BLaER1 (cell line): Measurements from ENCODE around the gene HMSD.
A peak's percentile ranks its signal among the peaks of the same experiment; 100 is the strongest.

Source experiments
- H3K27ac ChIP-seq: shearing (Covaris generic); formaldehyde crosslinking; 2 replicates; pipeline ENCODE4 v1.8.1; 2022
- H3K27me3 ChIP-seq: shearing (Covaris generic); formaldehyde crosslinking; 2 replicates; pipeline ENCODE4 v1.8.1; 2022
- H3K36me3 ChIP-seq: shearing (Covaris generic); formaldehyde crosslinking; 2 replicates; pipeline ENCODE4 v1.8.1; 2022
- H3K4me1 ChIP-seq: shearing (Covaris generic); formaldehyde crosslinking; 2 replicates; pipeline ENCODE4 v1.8.1; 2022
- H3K4me2 ChIP-seq: shearing (Covaris generic); formaldehyde crosslinking; 2 replicates; pipeline ENCODE4 v1.8.1; 2022
- H3K4me3 ChIP-seq: shearing (Covaris generic); formaldehyde crosslinking; 2 replicates; pipeline ENCODE4 v1.8.1; 2022
- H3K9ac ChIP-seq: shearing (Covaris generic); formaldehyde crosslinking; 2 replicates; pipeline ENCODE4 v1.8.1; 2022
- H3K9me3 ChIP-seq: shearing (Covaris generic); formaldehyde crosslinking; 2 replicates; pipeline ENCODE4 v1.8.1; 2022
- H4K20me1 ChIP-seq: shearing (Covaris generic); formaldehyde crosslinking; 2 replicates; pipeline ENCODE4 v1.8.1; 2022
- Cebpa-rat ChIP-seq: shearing (Covaris generic); IDR thresholded peaks from 2 replicates; pipeline ENCODE4 v1.8.1; 2022

Gene HMSD

DNA sequence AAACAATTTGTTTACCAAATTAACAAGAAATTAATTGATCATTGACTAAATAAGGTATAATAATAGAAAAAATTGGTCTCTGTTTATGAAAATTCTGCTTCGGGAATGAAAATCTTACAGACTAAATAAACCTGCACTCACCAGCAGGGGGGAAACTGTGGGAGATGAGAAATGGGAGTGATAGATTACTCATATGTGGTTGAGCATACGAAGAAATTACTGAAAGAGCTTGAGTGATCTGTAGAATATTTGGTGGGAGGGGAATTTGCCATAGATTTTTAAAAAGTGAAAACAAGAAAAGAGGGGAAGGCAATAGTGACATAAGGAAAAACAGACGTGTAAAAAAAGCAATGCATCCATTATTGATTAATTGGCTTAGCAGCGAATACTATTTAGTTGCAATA is 2.2 kb downstream of the HMSD start:
- no peak overlapping the region for H3K27ac ChIP-seq
- no peaks in the 10 kb centered on the region for H3K27me3 ChIP-seq
- no peaks in the 10 kb centered on the region for H4K20me1 ChIP-seq
- H3K4me2 ChIP-seq, result no peak overlapping the region
- H3K4me1 ChIP-seq, result no peaks in the 10 kb centered on the region
- no peak overlapping the region for H3K9ac ChIP-seq
- H3K36me3 ChIP-seq, result no peaks in the 10 kb centered on the region
- H3K4me3 ChIP-seq, result no peak overlapping the region
- no peak for TF ChIP-seq Cebpa-rat
- peaks cover 7% of the 10 kb centered on the region; the same call in 1 of the 2 replicates for H3K9me3 ChIP-seq

DNA sequence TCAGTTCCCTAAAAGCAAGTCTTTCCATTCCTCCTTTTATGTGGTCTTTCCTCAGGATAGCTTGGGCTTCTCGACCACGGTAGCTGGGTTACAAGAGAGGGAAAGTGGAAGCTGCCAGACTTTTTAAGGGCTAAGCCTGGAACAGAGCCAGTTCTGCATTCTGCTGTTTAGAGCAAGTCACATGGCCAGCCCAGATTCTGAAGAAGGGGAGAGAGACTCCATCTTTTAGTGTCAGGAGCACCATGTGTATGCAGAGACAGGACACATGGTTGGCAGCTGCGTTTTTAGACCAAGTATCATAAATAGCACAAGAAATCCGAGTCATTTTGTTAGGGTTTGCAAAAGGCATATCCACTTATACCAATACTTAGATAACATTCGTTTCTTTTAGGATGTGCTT is 4.7 kb downstream of the HMSD start:
- no peaks in the 10 kb centered on the region for H3K4me1 ChIP-seq
- no peaks in the 10 kb centered on the region for H3K36me3 ChIP-seq
- peaks cover 7% of the 10 kb centered on the region; the same call in 1 of the 2 replicates for H3K9me3 ChIP-seq
- no peaks in the 10 kb centered on the region for H3K27me3 ChIP-seq
- no peak overlapping the region for H3K27ac ChIP-seq
- H4K20me1 ChIP-seq, result no peaks in the 10 kb centered on the region
- H3K4me2 ChIP-seq, result no peak overlapping the region
- no peak overlapping the region for H3K9ac ChIP-seq
- no peak overlapping the region for H3K4me3 ChIP-seq
- TF ChIP-seq Cebpa-rat, result no peak

DNA sequence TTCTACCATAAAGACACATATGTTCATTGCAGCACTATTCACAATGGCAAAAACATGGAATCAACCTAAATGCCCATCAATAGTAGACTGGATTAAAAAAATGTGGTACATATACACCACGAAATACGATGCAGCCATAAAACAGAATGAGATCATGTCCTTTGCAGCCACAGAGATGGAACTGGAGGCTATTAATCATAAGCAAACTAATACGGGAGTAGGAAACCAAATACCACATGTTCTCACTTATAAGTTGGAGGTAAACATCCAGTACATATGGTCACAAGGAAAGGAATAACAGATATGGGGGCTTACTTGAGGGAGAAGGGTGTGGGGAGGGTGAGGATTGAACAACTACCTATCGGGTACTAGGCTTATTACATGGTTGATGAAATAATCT is 7.7 kb downstream of the HMSD start:
- Histone ChIP-seq H3K36me3 (no peaks in the 10 kb centered on the region), H3K27me3 (no peaks in the 10 kb centered on the region), H3K4me2 (no peak overlapping the region), H3K27ac (no peak overlapping the region), H4K20me1 (no peaks in the 10 kb centered on the region), H3K4me1 (no peaks in the 10 kb centered on the region), H3K9ac (no peak overlapping the region), H3K4me3 (no peak overlapping the region), H3K9me3 (no peaks in the 10 kb centered on the region)
- TF ChIP-seq Cebpa-rat, result no peak

DNA sequence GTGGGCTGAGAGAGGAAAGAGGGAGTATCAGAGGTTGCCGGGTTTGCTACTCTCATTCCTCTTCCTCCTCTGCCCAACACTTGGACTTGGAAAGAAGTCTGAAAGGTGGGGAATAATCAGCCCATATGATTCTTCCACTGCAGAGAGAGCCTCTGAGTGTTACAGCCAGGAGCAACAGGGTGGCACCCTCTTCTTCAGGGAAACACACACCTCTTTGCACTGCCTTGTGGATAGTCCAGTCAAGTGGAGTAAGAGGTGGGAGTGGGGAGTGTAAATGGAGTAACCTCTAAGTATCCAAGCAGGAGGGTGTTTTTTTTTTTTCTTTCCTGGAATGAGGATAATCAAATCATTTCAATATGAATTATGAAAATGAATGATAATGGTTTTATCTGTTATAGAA is 11.8 kb downstream of the HMSD start:
- Histone ChIP-seq H3K27me3 (no peaks in the 10 kb centered on the region), H3K36me3 (no peaks in the 10 kb centered on the region), H3K9me3 (no peaks in the 10 kb centered on the region)

DNA sequence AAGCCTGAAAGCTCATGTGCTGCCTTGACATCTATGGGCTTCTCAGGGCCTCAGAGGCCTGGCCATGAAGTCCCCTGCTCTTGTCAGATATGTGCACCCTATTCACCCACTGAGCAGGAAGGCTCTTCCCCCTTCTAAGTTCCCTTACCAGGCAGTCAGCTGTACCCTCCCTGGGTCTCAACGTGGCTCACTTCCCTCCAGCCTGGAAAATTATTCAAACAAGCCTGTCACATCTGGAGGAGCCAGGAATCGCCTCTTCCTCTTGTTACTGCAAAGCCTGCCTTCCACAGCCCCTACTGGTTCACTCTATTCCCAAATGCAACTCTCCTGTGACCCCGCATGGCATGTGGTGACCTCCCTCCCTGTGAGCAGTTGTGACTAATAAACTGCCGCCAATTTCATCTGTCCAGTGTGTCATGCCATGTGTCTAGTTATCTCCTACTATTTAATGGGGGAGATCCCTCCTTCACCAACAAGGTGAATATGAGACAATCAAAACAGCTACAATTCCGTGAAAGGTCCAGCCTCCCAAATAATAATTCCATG is 12.4 kb downstream of the HMSD start:
- Histone ChIP-seq H3K4me1 (no peaks in the 10 kb centered on the region), H3K36me3 (no peaks in the 10 kb centered on the region), H3K27me3 (no peaks in the 10 kb centered on the region), H3K9ac (no peak overlapping the region), H3K4me3 (no peak overlapping the region), H3K9me3 (no peaks in the 10 kb centered on the region), H3K4me2 (no peak overlapping the region), H3K27ac (no peak overlapping the region), H4K20me1 (no peaks in the 10 kb centered on the region)
- TF ChIP-seq Cebpa-rat, result no peak

More for the DNA sequence above, 11.8 kb downstream of the HMSD start:
- no peak overlapping the region for H3K9ac ChIP-seq
- no peaks in the 10 kb centered on the region for H4K20me1 ChIP-seq
- H3K4me1 ChIP-seq, result no peaks in the 10 kb centered on the region
- no peak overlapping the region for H3K4me3 ChIP-seq
- TF ChIP-seq Cebpa-rat, result no peak
- H3K27ac ChIP-seq, result no peak overlapping the region
- H3K4me2 ChIP-seq, result no peak overlapping the region

DNA sequence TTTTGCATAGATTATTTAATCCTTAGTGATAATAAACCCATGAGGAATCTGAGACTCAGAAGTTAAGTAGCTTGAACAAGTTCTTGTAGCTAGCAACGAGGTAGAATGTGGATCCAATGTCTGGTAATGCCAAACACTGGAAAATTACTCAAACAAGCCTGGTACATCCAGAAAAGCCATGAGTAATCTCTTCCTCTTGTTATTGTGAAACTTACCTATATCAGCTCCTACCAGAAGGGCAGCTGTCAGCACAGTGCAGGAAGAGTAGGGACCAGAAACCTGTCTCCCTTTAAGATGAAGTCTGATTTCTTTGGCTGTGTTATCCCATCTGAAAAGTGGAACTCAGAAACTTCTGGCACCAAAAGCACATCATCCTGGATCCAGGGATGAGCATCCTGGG is 13.0 kb downstream of the HMSD start:
- no peak for TF ChIP-seq Cebpa-rat
- H3K27me3 ChIP-seq, result no peaks in the 10 kb centered on the region
- H4K20me1 ChIP-seq, result no peaks in the 10 kb centered on the region
- no peaks in the 10 kb centered on the region for H3K36me3 ChIP-seq
- no peaks in the 10 kb centered on the region for H3K4me1 ChIP-seq
- H3K4me2 ChIP-seq, result no peak overlapping the region
- H3K9ac ChIP-seq, result no peak overlapping the region
- no peak overlapping the region for H3K27ac ChIP-seq
- no peak overlapping the region for H3K4me3 ChIP-seq
- no peaks in the 10 kb centered on the region for H3K9me3 ChIP-seq

DNA sequence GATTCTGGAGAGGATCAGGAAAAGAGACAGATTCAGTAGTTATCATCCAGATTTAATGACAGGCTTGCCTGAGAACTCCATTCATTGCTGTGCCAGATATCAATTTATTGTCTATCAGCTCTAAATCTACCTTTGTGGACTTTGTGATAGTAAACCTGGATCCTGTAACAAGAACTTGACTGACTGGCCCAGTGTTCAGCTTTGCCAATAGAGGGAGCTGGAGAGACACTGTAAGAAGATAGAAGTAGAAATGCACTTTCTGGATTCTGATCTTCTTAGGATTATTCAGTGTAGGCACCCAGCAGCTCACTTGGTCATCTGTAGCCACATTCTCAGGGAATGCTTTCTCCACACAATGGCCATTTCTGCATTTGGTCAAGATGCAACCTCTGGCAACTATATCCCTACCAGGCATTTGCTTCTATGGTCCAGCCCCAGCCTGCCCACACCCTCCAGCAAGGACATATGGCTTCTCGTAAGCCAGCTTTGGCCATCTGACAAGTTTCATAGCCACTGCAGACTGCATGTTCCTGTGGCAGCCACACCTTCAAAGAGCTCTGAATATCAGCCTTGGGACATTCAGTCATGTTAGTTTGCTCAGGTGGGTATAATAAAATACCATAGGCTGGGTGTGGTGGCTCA is 14.6 kb downstream of the HMSD start:
- H3K9me3 ChIP-seq, result no peaks in the 10 kb centered on the region
- no peaks in the 10 kb centered on the region for H4K20me1 ChIP-seq
- TF ChIP-seq Cebpa-rat, result no peak
- no peaks in the 10 kb centered on the region for H3K27me3 ChIP-seq
- no peak overlapping the region for H3K9ac ChIP-seq
- H3K27ac ChIP-seq, result no peak overlapping the region
- no peak overlapping the region for H3K4me2 ChIP-seq
- no peak overlapping the region for H3K4me3 ChIP-seq
- no peaks in the 10 kb centered on the region for H3K36me3 ChIP-seq
- no peaks in the 10 kb centered on the region for H3K4me1 ChIP-seq

DNA sequence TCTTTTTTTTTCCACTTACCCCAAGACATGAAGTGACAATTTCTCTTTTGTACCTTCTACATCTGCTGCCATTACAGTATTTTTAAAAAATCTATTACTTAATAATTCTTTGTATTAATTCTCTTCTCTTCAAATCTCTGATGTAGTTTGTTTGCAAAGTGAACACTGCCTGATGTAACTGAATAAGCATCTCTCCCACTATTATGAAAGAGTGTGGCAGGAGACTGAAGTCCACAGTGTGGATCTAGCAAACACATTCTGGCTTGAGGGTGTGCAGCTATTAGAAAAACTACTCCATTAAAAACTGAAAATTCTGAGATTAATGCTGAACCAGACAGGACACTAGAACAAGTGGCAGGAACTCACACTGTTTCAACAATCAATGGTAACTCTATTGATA is 15.8 kb downstream of the HMSD start:
- H3K4me2 ChIP-seq, result no peak overlapping the region
- H3K9ac ChIP-seq, result no peak overlapping the region
- H3K36me3 ChIP-seq, result no peaks in the 10 kb centered on the region
- peaks cover 7% of the 10 kb centered on the region for H3K4me1 ChIP-seq
- no peak for TF ChIP-seq Cebpa-rat
- no peaks in the 10 kb centered on the region for H3K27me3 ChIP-seq
- no peaks in the 10 kb centered on the region for H3K9me3 ChIP-seq
- no peak overlapping the region for H3K27ac ChIP-seq
- no peaks in the 10 kb centered on the region for H4K20me1 ChIP-seq
- H3K4me3 ChIP-seq, result no peak overlapping the region

DNA sequence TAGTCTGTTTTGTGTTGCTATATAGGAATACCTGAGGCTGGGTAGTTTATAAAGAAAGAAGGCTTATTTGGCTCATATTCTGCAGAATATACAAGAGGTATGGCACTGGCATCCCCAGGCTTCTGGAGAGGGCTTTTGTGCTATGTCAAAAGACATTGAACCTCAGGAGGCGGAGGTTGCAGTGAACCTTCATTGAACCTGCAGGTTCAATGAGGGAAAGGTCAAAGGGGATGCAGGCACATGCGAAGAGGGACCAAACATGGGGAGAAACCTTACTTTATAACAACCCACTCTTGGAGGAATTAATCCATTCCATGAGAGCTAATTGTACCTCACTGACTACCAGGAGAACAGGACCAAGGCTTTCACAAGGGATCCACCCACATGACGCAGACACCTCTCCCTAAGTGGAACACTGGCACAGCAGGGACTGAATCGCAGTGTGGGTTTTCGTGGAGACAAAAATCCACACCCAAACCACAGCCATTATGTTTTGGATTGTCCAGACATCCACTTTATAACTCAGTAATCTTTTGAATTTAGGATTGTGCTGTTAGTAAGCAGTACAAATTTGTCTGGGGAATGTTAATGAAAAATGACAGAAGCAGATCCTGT is 16.7 kb downstream of the HMSD start:
- H3K9me3 ChIP-seq, result no peaks in the 10 kb centered on the region
- H3K4me1 ChIP-seq, result peaks cover 10% of the 10 kb centered on the region
- H3K4me3 ChIP-seq, result no peak overlapping the region
- no peak overlapping the region for H3K4me2 ChIP-seq
- no peaks in the 10 kb centered on the region for H3K27me3 ChIP-seq
- H3K36me3 ChIP-seq, result no peaks in the 10 kb centered on the region
- TF ChIP-seq Cebpa-rat, result no peak
- no peak overlapping the region for H3K27ac ChIP-seq
- H3K9ac ChIP-seq, result no peak overlapping the region
- H4K20me1 ChIP-seq, result no peaks in the 10 kb centered on the region

DNA sequence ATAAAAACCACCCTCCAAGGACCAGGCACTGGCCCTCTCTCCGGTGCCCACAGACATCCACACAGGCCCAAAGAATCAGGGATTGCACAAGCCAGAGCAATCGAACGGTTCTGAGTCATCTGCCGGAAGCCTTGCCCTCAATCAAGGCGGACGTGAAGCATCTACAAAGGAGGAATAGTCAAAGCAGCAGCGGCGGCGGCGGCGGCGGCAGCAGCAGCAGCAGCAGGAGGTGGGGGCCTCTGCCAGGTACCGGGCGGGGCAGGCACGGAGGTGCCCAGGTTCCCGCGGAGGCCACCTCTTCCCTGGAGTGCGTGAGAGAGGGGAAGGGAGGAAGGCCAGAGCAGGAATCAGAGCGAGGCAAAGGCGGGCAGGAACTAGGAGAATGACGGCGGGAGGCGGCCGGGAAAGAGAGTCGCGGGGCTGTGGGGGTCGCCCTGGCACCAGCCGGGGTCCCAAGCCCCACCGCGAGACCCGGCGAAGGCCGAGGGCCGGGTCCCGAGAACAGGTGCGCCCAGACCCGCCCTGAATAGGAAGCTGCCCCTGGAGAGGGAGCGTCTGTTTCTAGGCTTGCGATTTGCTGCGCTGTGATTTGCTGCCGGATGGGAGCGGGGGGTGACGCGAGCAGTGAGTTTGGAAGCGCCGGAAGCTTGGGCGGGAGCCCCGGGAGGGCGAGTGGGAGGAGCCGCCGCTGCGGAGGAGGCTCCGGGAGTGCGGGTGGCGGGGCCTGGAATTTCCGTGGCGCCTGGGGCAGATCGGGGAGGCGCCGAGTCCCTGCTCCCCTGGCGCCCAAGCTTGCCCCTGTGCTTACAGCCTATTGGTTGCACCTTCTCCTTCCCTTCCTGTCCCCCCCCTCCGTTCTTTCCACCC is 21.1 kb downstream of the HMSD start, which contains the start of gene SERPINB8:
TSS of gene SERPINB8 (plus strand) at position 140 of the 867 bp plus-strand sequence. CDS start 8,228 bp downstream, outside the sequence.
- Histone ChIP-seq H3K4me3 (peak within 1 kb of the TSS; percentile 86), H3K27ac (peak within 1 kb of the TSS; percentile 90), H3K4me2 (peak within 1 kb of the TSS; percentile 87), H3K4me1 (peaks cover 30% of the 10 kb centered on the region), H3K36me3 (no peaks in the 10 kb centered on the region), H3K9ac (peak within 1 kb of the TSS; percentile 88), H3K27me3 (no peaks in the 10 kb centered on the region), H4K20me1 (no peaks in the 10 kb centered on the region), H3K9me3 (no peaks in the 10 kb centered on the region)
- peak; percentile 76 for TF ChIP-seq Cebpa-rat
